ENCODE results near the gene TTLL11.
"Not testable (repeated sequence)": the region's sequence is repeated elsewhere in the genome, so short reads cannot be mapped to it uniquely, and the experiment has no call there.

The TTLL11 gene

DNA sequence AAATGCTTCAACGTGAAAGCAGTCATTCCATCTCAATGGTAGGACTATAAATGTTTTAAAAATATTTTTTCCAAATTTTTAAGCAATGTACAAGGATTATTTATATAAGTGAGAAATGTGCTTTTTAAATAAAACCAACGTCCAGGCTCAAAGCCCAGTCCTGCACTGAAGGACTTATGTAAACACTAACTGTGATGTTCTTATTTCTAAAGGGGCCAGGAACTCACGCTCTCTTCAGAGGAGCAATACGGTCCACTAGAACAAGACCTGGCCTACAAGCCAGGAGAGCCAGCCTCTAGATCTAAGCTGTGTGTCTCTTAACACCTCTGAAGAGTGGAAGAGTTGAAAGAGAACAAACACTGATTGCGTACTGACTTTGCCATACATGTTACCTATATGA, 12.1 kb downstream of the TTLL11 start:
- DNase-seq (ENCODE audit: low read depth) = peak; percentile 51

GRCh38 chr9:122078557-122078956, 14.6 kb downstream of the TTLL11 start:
- no peak for DNase-seq (ENCODE audit: low read depth)

DNA sequence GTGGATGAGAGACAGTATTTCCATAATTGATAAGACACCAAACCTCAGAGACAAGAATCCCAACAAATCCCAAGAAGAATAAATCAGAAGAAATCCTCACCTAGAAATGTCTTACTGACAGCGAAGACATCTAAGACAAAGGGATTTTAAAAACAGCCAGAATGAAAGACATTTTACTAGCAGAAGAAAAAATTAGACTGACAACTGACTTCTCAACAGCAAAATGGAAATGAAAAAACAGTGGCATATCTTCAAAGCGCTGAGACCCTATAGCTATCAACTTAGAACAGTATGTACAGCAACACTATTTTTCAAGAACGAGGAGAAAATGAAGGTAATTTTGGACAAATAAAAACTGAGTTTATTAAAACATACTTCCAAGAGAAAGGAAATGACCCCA, 16.3 kb downstream of the TTLL11 start:
- DNase-seq (ENCODE audit: low read depth) = no peak

DNA sequence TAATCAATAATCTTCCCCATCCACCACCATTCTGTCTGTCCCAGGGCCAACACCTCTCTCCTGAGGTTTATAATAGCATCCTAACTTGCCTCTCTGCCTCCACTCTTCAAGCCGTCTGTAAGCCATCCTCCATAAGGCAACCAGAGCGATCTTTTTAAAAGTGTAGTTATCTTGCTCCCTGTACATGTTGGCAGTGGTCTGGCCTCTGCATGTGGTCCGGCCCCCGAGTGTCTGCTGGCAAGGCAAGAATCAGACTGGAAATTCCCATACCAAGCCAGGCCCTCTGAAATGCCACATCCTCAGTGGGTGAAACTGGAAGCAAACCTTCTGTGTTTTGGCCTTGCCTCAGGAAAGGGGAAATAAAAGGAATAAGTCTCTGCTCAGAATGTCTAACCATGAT, 17.0 kb downstream of the TTLL11 start:
- DNase-seq (ENCODE audit: low read depth) = no peak

DNA sequence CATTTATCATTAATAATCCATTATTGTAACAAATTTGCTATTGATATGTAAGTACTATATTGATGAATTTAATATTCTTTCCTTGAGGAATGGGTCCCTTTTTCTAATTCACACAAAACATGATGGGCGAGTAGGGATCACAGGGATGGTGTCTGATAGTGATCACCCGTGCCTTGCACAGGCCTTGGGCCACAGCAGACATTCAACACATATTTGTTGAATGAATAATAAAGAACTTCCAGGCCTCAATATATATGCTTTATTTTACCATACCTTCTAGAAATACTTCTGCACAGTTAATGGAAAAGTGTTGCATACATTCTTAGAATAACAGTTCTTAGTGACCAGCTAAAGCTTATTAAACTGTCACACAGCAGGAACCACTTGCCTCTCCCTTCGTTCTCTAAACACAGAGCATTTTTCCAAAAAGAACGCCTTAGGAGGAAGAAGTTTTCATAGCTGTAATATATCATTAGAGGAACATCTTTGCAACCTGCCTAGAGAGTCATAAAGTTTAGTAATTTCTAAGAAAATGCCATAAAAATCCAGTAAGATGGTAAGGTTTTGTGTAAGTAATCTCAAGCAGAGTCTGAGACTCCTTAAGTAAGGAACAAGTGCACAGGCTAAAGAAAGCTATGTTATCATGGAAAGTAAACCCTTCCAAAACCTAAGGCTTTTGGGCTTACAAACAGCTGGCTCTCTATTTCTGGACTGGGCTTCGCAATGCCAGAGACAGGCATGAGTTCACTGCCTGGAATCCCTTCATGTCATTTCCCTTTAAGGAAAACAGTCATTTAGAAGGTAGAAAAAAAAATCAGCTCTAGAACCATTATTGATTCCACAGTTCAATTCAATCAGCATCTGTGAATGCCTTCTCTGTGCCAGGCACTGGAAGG, 17.7 kb downstream of the TTLL11 start:
- peak; percentile 58 for DNase-seq (ENCODE audit: low read depth)

GRCh38 chr9:122071715-122072114, 21.4 kb downstream of the TTLL11 start:
- no peak for DNase-seq (ENCODE audit: low read depth)

GRCh38 chr9:122070728-122071515, 22.2 kb downstream of the TTLL11 start:
- no peak for DNase-seq (ENCODE audit: low read depth)

DNA sequence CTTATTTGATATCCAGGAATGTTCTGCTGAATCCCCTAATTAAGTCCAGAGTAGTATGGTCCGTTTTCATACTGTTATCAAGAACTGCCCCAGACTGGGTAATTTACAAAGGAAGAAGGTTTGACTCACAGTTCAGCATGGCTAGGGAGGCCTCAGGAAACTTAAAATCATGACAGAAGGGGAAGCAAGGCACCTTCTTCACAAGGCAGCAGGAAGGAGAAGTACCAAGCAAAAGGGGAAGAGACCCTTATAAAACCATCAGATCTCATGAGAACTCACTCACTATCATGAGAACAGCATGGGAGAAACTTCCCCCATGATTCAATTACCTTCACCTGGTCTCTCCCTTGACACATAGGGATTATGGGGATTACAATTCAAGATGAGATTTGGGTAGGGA, 26.4 kb downstream of the TTLL11 start:
- not testable (repeated sequence) for DNase-seq (ENCODE audit: low read depth)

- DNase-seq (ENCODE audit: low read depth) = peak; percentile 30
Measured at GRCh38 chr9:122065923-122066629, 27.0 kb downstream of the TTLL11 start.

GRCh38 chr9:122060481-122060880, 32.6 kb downstream of the TTLL11 start:
- DNase-seq (ENCODE audit: low read depth) = no peak

- no peak for DNase-seq (ENCODE audit: low read depth)
Measured at GRCh38 chr9:122059955-122060324, 33.2 kb downstream of the TTLL11 start.

DNA sequence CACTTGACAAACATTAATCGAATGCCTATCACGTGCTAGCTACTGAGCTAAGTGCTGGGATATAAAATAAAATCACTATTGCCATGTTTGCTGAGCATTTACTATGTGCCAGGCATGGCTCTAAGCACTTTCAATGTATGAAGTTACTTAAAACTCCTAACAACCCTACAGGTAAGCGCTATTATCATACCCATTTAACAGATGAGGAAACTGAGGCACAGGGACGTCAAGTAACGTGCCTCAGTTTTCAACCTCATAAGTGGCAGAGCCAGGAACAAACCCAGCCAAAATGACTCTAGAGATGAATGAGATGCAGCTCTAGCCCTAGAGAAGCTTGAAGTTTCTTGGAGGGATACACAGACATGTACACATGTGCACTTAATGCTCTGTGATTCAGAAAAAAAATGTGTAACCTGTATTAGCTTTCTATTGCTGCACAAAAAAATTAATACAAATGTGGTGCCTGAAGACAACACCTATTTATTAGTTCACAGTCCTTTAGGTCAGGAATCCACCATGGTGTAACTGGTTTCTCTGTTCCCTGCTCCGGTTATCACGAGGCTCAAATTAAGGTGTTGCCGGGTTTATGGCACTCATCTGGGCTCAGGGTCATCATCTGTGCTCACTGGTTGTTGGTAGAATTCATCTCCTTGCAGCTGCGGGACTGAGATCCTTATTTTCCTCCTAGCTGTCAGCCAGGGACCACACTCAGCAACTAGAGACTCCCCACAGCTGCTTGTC, 33.7 kb downstream of the TTLL11 start:
- DNase-seq (ENCODE audit: low read depth) = no peak

- no peak for DNase-seq (ENCODE audit: low read depth)
Measured at GRCh38 chr9:122058709-122059108, 34.4 kb downstream of the TTLL11 start.

DNA sequence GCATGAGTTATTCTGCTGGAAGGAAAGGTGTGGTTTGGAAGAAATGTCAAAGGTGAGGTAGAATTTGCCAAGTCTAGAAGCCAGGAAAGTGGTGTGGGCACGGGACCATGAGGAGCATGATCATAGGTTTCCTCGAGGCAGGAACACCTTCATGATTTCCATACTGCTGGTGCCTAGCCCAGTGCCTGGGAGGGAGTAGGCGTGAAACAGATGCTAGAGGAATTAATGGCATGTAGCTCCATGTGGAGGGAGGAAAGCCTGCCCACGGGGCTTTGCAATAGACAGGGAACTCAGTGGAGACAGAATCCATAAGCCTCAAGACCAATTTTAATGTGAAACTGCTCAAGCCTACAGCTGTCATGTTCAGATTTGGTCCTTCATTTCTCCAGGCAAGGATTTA, 35.1 kb downstream of the TTLL11 start:
- DNase-seq (ENCODE audit: low read depth) = no peak

- DNase-seq (ENCODE audit: low read depth) = no peak
Measured at GRCh38 chr9:122057211-122057610, 35.9 kb downstream of the TTLL11 start.

DNA sequence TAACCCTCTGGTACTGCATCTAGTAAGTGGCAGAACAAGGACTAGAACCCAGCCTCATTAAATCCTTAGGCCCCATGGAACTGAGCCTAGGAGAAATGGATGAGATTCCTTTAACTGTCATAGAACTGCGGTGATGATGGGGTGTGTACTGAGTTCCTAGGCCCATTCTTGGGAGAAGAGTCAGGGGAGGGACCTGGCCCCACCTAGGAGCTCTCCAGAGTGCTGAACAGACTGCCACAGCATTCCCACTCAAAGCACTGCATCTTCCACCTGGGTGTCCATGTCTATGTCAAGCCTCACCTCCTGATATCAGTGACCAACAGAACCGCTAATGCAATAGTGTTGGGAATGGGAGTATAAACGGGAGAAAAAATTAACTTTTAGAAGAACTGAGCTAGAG, 36.6 kb downstream of the TTLL11 start:
- DNase-seq (ENCODE audit: low read depth) = no peak

DNA sequence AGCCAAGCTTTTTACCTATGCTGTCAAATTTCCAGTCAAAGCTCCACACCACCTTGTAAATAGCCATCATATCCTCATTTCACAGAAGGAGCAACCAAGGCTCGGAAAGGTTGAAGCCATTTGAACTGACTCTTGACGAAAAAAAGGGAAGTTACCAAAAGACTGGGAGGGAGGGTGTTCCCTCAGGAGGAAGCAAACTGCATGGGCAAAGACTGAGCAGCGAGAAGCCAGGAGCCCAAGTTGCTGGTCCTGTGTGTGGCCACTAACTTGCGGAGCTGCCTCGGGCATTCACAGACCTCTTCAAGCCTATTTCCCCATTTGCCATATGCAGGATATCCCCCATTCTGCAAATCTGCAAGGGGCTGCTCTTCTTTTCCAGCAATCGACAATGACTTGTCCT, 37.4 kb downstream of the TTLL11 start:
- no peak for DNase-seq (ENCODE audit: low read depth)

DNA sequence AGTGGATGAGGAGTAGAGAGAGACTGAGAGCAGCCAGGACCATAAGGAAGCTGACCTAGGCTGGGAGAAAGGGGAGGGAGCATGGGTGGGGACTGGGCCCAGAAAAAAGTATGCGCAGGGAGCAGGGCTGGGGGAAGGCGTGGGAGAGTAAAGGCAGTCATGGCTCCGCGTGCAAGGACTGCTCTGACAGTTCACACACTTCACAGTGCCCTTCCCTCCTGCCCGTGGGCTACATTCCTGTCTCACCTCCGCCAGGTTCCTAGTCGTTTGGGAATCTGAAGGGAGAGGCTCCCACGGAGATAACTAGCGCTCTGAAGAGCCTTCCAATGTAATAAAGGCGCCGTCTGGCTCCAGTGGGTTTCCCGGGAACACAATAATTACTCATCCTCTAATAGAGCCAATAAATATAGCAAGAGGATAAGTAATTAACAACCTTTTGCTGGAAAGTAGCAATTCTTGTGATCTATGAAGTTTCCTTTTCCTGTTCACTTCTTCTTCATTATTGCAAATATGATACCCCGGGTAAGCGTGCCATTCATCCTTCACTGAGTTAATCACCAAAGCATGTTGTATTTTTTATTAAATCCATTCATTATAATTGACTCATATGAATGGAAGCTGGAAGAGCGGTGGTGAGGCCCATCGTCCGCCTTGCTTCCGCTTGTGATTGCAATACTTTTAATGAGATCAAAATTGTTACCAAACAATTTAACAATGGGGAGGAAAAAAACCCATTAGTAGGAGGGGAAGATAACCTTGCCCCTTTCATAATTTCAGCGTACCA, 39.3 kb downstream of the TTLL11 start:
- peak; percentile 78 for DNase-seq (ENCODE audit: low read depth)

GRCh38 chr9:122053064-122053463, 40.0 kb downstream of the TTLL11 start:
- no peak for DNase-seq (ENCODE audit: low read depth)

GRCh38 chr9:122051351-122052321, 41.5 kb downstream of the TTLL11 start:
- DNase-seq (ENCODE audit: low read depth) = peak; percentile 37
